ENCODE measurements around the gene PTPRD.
"Not testable (repeated sequence)": the region's sequence is repeated elsewhere in the genome, so short reads cannot be mapped to it uniquely, and the experiment has no call there.

The PTPRD gene

DNA sequence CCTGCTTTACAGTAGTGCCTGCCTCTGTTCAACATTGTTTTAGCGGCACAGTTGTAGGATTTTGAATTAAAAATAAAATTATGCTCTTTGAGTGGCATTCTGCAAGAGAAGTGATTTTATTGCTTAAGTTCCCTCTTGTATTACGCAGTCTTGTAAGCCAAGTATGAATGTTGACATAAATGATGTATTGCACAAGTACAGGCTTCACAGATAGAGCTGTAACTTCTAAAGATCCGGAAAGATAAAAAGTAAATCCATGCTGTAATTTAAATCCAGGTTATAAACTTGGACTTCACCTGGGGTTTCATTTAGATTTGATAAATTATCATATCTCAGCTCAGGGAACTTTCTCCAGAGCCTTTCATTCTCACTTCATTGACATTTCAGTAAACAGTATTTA lies 1114.7 kb downstream of the PTPRD start:
- DNase-seq (ENCODE audit: low spot score), result no peak

DNA sequence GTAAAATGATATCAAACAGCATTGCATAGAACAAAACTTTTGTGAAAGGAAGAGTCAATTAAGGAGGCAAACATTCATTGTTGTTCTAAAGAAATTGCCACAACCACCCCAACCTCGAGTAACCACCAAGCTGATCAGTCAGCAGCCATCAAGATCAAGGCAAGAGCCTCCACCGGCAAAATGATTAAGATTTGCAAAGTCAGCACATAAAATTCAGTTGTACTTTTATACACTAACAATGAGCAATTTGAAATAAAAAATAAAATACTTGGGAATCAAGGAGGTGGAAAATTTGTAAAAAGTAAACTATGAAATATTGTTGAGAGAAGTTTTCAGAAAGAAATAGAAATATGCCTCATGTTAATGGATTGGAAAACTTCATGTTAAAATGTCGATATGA lies 1118.5 kb downstream of the PTPRD start:
- DNase-seq (ENCODE audit: low spot score), result no peak

DNA sequence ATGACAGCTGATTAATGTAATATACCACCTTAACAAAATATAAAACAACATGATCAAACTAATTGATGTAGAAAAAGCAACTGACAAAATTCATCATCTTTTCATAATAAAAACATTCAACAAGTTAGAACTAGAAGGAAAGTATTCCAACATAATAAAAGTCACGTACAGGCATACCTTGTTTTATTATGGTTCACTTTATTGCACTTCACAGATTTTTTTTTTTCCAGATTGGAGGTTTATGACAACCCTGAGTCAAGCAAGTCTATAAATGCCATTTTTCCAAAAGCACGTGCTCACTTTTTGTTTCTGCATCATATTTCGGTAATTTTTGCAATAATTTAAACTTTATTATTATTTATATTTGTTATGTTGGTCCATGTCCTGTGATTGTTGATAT lies 1120.3 kb downstream of the PTPRD start:
- DNase-seq (ENCODE audit: low spot score), result no peak

DNA sequence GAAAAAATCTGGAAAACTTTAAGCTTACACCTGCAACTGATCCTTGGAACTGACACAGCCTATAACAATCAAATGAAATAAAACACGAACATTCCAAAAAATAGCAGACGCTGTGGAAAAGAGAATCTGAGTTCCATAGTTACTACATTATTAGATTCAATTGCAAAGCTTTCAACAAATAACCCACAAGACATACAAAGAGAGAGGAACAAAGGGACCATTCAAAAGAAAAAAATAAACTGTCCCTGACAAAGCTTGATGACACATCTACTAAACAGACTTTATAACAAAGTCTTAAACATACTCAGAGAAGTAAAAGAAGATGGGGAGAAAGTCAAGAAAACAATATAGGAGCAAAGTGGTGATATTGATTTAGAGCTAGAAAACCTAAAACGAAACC lies 1123.6 kb downstream of the PTPRD start:
- DNase-seq (ENCODE audit: low spot score), result no peak

DNA sequence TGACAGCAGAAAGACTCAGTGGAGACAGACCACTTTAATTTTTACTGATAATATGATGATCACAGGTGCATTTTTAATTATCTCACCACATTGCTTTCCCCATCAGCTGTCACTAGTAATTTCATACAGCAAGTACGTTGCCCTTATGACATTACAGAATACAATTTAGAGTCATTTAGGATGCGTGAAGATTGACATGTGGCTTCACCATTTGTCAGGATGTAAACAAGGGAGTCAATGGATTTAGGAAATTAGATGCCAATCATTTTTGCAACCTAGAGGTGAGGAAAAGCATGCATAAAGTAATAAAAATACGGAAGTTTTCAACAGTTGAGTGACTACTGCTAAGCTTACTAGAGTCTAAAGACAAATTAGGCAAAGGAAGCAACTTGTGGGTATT lies 1129.6 kb downstream of the PTPRD start:
- DNase-seq (ENCODE audit: low spot score), result no peak

DNA sequence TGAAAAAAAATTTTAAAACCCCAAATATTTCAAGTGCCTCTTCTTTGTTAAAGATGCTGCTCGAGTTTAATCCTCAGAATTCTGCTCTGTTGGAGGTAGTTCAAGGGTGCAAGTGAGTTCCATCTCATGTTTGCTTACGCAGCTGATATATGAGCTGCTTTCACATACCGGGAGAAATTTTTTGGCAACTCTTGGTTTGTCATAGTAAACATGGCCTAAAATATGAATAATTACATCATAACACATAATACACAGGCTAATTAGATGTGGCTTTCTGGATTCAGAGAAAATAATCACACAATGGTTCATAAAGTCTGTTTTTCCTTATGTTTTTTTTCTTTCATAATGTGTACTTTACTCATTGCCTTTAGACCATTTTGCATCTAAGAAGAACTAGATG lies 1134.1 kb downstream of the PTPRD start:
- no peak for DNase-seq (ENCODE audit: low spot score)

DNA sequence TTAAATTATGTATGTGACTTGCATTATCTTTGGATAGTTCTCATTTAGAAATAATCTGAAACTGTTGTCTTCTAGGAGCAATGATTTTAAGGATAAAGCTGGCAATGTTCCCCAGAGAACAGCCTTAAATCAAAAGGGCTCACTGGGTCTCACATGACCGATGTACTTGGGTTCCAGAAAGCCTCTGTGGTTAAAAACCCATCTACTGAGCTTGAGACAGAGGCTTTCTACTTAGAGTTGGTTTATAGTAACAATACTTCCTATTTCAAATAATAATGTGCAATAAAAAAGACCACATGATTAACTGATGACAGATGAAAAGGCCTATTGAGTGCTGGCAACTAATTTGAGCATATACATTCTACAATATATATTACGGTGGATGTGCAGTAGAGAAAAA lies 1143.5 kb downstream of the PTPRD start:
- no peak for DNase-seq (ENCODE audit: low spot score)

DNA sequence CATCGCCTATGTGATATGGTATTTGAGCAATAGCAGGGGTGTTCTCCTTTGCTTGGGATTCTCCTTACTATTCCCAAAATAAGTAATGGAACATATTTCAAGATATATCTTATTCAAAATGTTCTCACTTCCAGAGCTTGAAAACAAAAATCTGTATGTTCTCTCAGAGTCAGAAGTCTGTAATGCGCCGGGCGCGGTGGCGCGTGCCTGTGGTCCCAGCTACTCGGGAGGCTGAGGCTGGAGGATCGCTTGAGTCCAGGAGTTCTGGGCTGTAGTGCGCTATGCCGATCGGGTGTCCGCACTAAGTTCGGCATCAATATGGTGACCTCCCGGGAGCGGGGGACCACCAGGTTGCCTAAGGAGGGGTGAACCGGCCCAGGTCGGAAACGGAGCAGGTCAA lies 1170.9 kb downstream of the PTPRD start:
- DNase-seq (ENCODE audit: low spot score), result not testable (repeated sequence)

DNA sequence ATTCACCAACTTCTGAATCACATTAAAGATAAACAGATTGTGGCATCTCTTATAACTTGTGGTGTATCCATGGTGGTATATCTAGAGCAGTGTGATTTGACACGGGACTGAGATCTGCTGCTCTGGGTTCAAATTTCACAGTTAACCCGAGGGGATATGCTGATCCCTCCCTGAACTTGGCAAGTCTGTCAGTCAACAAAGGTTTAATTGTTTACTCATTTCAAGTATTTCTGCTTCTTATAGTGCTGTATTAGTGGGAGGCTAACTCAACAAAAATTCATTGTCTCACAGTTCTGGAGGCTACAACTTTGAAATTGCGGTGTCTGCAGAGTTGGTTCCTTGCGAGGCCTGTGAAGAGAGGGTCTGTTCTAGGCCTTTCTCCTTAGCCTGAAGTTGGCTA lies 1175.2 kb downstream of the PTPRD start:
- DNase-seq (ENCODE audit: low spot score), result no peak

DNA sequence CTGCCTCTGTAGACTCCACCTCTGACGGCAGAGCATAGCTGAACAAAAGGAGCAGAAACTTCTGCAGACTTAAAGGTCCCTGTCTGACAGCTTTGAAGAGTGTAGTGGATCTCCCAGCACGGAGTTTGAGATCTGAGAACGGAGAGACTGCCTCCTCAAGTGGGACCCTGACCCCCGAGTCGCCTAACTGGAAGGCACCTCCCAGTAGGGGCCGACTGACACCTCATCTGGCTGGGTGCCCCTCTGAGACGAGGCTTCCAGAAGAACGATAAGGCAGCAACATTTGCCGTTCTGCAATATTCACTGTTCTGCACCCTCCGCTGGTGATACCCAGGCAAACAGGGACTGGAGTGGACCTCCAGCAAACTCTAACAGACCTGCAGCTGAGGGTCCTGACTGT lies 1186.3 kb downstream of the PTPRD start:
- not testable (repeated sequence) for DNase-seq (ENCODE audit: low spot score)

DNA sequence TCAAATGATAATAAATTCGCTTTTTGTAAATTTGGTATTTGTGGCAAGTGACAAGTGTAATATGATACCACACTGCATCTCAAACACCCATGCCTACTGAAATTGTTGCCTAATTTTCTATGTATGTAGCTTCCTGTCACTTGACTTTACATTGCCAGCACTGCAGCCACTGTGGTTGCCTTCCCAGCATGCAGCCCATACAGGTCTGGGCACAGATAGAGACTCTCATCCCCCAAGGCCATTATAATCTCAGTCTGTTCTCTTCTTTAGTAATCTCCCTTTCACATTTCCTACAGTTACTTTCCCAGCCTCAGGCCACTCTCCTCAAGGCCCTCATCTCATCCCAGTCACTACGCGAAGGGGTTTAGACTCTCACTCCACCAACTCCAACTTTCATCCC lies 1200.6 kb downstream of the PTPRD start:
- DNase-seq (ENCODE audit: low spot score), result no peak

DNA sequence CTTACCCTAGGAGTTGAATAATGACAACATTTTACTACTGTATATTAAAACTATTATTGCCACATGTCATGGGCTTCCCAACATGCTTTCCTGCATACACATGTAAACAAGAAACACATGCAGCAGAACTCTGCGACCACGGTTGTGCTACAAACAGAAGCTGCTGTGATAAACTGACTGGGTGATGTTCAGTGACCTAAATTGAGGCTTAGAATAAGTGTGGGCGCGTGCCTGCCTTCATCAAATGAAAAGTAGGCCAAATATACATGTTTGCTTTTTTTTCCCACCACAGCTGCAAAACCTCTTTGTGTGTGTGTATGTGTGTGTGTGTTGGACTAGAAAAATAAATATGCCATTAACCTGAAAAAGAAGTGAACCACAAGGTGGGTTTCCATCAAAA lies 1202.1 kb downstream of the PTPRD start:
- DNase-seq (ENCODE audit: low spot score), result no peak

DNA sequence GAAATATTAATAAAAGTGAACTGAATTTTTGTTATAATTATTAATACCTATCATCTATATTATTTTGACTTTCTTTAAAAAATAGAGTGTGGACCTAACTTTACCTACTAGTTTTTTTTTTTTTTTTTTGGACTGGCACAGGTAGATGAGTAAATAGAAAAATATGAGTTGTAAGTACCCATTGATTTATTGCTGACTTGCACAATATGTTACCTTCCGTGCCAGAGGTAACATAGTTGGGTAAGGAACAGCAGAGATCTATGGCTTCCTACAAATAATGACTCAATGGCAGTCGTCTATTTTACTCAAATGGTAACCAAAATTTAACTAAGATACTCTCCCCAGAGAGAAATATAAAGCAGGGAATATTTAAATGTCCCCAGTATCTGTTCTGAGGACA lies 1212.8 kb downstream of the PTPRD start:
- no peak for DNase-seq (ENCODE audit: low spot score)

DNA sequence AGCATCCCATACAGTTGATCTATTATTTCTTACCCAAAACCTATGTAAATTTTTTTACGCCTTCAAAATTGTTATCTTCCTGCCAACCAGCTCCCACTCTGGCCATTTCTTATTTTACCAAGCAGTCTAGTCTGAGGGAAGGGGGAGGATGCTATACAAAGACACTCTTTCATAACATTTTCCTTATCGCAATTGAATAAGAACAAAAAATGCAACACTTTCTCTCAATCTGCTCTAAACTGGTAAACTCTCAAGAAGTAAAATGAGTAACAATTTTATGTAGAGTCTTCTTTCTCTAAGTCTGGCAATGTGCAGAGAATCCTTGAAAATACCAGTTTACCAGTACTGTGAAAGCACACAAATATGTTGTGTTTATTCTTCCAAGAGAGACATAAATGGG lies 1216.3 kb downstream of the PTPRD start:
- DNase-seq (ENCODE audit: low spot score), result no peak

DNA sequence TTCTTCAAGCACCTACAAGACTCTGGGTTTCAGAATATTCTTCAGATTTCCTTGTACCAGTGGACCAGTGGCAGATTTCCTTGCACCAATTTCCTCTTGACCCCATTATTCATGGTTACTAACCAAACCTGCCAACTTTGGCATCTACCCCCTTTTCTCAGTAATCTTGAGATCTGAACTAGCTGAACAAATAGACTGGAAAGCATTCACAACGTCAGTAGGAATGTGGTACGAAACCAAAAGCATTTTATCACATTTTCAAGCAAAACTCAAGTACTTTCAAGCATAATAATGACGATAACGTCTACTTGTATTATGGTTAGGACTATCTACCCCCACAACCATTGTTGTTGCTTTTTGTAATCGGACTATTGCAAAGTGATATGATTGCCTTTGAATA lies 1217.3 kb downstream of the PTPRD start:
- DNase-seq (ENCODE audit: low spot score), result no peak

DNA sequence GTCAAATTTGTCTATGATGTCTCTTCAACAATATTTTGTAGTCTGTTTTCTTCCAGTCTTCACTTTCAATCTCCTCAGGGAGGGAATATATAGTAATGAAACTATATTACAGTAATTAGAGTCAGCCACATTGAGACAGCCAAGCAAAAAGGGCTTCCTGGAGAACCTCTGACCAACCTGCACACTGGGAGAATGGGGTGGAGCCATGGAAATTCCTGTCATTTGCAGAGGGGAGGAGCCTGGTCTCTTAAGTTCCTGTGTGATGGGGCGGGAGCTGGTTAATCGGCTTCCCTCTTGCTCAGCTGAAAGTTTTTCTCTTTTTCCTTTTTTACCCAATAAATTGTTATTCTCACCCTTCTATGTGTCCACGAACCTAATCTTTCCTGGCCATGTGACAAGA lies 1220.0 kb downstream of the PTPRD start:
- no peak for DNase-seq (ENCODE audit: low spot score)

DNA sequence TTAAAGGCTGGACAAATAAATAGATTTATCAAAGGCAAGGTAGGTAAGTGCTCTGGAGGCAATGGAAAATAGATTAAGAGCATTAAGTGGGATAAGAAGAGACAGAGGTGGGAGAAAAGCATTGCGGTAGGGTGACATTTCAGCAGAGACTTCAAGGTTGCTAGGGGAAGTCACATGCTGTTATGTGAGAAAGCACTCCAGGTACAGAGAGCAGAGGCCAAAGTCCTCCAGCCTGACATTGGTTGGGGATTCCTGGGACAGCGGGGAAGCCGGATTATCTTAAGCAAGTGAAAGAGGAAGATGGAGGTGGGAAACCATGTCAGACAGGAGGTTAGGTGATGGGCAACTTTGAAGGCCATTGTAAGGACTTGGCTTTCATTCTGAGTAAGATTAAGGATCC lies 1222.9 kb downstream of the PTPRD start:
- DNase-seq (ENCODE audit: low spot score), result no peak

DNA sequence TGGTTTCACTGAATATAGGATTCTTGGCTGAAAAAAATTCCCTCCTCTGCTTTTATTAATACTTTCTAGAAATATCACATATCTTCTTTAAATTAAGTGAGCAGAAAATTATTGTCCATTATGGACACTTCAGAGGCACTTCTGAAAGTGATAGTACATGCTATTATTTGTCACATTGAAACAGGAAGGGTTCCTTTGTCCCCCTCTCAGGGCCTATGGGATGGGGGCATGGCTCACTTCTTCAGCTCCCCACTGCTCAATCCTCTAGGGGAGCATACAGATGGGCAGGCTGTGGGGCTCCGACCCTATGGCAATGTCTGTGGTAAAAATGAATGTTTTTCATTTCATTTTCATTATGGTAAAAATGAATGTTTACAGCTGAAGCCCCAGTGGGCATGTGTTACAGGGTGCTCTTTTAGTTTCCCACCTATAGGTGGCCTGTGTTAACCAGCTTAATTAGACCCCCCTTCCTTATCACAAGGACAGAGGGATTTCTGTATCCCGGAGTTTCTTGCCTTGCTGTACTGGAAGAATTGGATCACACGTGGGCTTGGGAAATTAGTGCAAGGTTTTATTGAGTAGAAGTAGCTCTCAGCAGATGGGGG lies 1225.2 kb downstream of the PTPRD start:
- no peak for DNase-seq (ENCODE audit: low spot score)

DNA sequence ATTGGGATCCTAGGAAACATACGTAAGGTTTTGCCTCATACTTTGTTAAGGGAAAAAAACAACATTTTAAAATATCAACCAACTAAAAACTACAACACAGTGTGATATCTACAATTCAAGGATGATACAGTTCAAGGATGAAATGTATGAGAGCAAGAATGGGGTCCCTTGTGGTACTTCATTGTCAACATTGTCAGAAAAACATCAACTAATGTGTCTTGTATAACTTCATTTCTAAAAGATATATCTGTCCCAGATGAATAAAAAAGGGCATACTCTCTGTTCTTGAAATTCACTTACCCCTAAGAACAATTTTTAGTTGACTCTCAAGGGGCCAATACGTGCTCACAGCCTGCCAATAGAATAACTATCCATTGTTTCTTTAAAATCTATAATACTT lies 1250.5 kb downstream of the PTPRD start:
- no peak for DNase-seq (ENCODE audit: low spot score)

DNA sequence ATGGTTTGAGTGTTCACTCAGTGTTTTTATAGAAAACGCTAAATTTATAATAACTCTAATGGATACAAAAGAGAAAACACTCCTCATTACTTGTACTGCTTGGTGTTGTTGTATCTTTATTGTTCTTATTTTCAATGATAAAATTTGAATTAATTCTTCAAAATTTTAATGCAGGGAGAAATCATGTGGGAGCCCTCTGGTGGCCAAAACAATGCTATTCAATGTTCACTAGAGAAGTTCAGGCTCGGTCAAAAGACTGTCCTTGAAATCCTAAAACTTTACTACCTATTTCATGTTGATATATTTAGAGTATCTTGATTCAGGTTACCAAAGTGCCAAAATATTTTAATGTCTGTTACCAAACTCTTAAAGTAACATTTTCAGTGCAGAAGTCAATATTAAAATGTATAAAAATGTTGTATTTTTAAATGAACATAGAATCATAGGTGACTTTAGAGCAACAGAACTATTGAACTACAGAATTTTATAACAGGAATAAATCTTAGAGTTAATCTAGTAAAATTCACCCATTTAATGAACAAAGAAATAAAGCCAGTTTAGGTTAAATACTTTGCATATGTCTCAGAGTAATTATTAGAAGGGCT lies 1259.8 kb downstream of the PTPRD start:
- DNase-seq (ENCODE audit: low spot score), result no peak

DNA sequence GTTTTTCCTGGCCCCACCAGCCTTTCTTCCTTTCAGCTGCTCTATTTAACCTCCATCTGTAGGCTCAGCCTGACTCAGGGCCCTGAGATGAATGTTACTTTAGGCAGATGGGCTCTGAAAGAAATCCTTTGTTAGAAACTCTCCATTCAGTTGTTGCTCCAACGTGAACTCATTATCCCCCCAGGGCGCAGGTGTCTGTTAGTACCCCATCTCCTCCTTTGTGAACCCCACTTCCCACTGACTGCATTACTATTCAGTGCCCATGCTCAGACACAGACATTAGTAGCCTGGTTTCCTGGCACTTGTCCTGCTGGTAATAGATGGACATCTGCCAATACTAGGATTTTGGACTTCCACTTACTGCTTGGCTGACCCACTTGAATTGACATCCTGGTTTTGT lies 1271.6 kb downstream of the PTPRD start:
- no peak for DNase-seq (ENCODE audit: low spot score)

DNA sequence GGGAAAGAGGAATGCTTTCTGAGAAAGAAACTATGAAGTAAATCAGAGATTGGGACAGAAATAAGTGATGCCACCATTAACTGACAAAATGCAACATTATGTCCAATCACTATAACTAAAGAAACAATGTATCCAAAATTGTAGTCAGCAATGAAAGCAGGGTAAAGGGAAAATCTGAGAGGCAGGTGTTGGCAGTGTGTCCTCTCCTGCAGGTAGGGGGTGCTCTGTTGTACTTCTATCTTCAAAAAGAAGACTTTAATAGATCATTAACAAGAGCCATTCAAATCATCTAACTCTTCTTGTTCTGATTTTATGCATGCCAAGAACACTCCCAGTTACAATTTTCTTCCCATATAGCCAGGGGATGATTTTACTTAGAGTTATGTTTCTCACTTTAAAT lies 1275.7 kb downstream of the PTPRD start:
- DNase-seq (ENCODE audit: low spot score), result no peak

DNA sequence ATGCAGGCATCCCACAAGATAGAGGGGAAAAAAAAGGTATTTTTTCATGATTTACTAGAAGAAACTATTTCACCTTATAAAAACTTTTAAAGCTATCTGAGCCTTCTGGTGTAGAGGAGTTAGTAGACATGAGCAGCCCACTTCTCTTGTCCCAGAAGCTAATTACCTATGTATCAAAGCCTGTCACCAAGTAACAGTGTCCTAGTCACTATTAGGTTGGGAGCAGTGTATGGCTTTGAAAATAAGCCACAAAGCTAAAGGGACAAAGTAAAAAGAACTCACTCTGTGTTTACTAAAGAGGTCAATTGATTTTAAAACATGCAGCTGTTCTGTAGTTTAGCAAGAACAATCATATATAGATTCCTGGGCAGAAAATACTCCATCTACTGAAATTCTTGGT lies 1286.1 kb downstream of the PTPRD start:
- no peak for DNase-seq (ENCODE audit: low spot score)

DNA sequence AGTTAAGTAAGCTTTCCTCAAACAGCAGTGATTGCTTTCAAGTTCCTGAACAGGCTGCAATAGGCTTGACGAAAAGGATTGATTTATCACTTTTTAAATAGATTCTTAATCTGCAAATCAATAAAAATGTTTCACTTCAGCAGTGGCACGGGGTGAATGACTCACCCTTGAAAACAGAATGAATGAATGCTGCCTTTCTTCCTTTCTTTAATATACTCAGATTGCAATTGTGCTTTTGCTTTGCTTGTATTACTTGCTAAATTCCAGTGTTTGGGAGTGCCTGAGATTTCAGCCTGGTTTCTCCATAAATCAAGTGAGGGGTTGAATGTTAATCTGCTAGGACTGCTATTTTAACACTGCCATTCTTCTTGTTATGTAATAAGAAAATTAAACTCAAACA lies 1293.8 kb downstream of the PTPRD start:
- no peak for DNase-seq (ENCODE audit: low spot score)

DNA sequence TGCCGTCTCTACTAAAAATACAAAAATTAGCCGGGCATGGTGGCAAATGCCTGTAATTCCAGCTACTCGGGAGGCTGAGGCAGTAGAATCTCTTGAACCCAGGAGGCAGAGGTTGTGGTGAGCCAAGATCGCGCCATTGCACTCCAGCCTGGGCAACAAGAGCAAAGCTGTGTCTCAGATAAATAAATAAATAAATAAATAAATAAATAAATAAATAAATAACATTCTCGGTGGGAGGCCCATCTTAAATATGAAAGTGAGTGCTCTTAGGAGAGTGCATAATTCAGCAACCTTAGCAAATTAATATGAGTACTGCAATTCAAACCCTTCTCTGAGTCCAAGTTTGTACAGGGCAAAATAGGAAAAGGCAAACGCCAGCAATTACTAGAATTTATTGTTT lies 1302.1 kb downstream of the PTPRD start:
- not testable (repeated sequence) for DNase-seq (ENCODE audit: low spot score)
